IPS-20b (cell line): ENCODE data around the gene TCF4.

Source experiments
- H3K27ac ChIP-seq: one replicate; pipeline ENCODE4 v1.5.1; 2013; ENCODE audit warnings: low read length
- H3K27me3 ChIP-seq: 2 replicates; pipeline ENCODE4 v1.6.1; 2013; ENCODE audit warnings: mild to moderate bottlenecking, low read length, inconsistent platforms; ENCODE audit not compliant: insufficient read depth
- H3K36me3 ChIP-seq: 2 replicates; pipeline ENCODE4 v1.6.1; 2013; ENCODE audit warnings: low read depth, mild to moderate bottlenecking, inconsistent platforms, low read length, moderate library complexity; ENCODE audit not compliant: insufficient read depth
- H3K4me1 ChIP-seq: 2 replicates; pipeline ENCODE4 v1.6.1; 2013; ENCODE audit warnings: mild to moderate bottlenecking, control low read depth, inconsistent platforms, low read length, moderate library complexity; ENCODE audit not compliant: insufficient read depth
- H3K4me3 ChIP-seq: 2 replicates; pipeline ENCODE4 v1.5.1; 2013; ENCODE audit warnings: mild to moderate bottlenecking, low read length, inconsistent platforms
- H3K9ac ChIP-seq: 2 replicates; pipeline ENCODE4 v1.6.1; 2013; ENCODE audit warnings: low read depth, mild to moderate bottlenecking, inconsistent platforms, low read length, moderate library complexity
- H3K9me3 ChIP-seq: 2 replicates; pipeline ENCODE4 v1.6.1; 2013; ENCODE audit warnings: mild to moderate bottlenecking, low read depth, low read length, inconsistent platforms; ENCODE audit not compliant: insufficient read depth

The TCF4 gene

GRCh38 chr18:55227771-55228170, 360.2 kb downstream of the TCF4 start:
- peaks cover 3% of the 10 kb centered on the region for H3K4me1 ChIP-seq
- H3K27me3 ChIP-seq = no peaks in the 10 kb centered on the region
- no peak overlapping the region for H3K4me3 ChIP-seq
- H3K9me3 ChIP-seq = no peaks in the 10 kb centered on the region
- H3K9ac ChIP-seq = no peak overlapping the region
- H3K27ac ChIP-seq = no peak overlapping the region
- H3K36me3 ChIP-seq = peaks cover 76% of the 10 kb centered on the region

GRCh38 chr18:55226044-55226443, 361.9 kb downstream of the TCF4 start:
- no peak overlapping the region for H3K9ac ChIP-seq
- H3K4me1 ChIP-seq = peaks cover 8% of the 10 kb centered on the region
- H3K9me3 ChIP-seq = no peaks in the 10 kb centered on the region
- no peaks in the 10 kb centered on the region for H3K27me3 ChIP-seq
- H3K4me3 ChIP-seq = no peak overlapping the region
- no peak overlapping the region for H3K27ac ChIP-seq
- peaks cover 59% of the 10 kb centered on the region for H3K36me3 ChIP-seq

DNA sequence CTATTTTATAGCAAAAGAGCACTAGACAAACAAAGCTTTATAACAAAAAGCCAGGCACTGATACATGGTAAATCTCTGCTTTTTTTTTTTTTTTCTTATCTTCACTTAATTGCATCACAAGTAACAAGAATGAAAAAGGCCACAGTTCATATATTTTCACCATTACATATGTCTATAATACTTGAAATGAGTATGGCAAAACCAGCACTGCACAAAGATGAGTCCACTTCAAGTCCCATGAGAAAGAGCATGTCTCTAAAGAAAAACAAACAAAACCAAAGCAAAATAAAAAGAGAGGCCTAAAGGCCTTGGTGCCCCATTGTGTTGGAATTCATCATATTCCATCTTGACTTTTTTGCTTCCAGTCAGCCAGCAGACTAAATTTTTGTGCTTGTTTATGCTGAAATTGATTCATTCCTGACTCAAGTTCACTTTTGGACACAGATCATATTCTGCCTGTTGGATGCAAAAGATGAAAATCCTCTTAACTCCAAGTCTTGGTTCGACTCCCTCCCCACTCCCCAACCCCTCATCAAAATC, 363.8 kb downstream of the TCF4 start:
- H3K27ac ChIP-seq = no peak overlapping the region
- H3K9ac ChIP-seq = no peak overlapping the region
- no peak overlapping the region for H3K4me3 ChIP-seq
- peaks cover 8% of the 10 kb centered on the region for H3K4me1 ChIP-seq
- H3K36me3 ChIP-seq = peaks cover 41% of the 10 kb centered on the region
- no peaks in the 10 kb centered on the region for H3K27me3 ChIP-seq
- no peaks in the 10 kb centered on the region for H3K9me3 ChIP-seq

GRCh38 chr18:55221622-55222021, 366.4 kb downstream of the TCF4 start:
- Histone ChIP-seq H3K27ac (no peak overlapping the region), H3K9ac (no peak overlapping the region), H3K9me3 (no peaks in the 10 kb centered on the region), H3K27me3 (no peaks in the 10 kb centered on the region), H3K4me1 (peaks cover 6% of the 10 kb centered on the region; the same call in 1 of the 2 replicates), H3K36me3 (peaks cover 20% of the 10 kb centered on the region), H3K4me3 (no peak overlapping the region)

GRCh38 chr18:55220523-55220922, 367.5 kb downstream of the TCF4 start:
- no peaks in the 10 kb centered on the region for H3K9me3 ChIP-seq
- H3K4me1 ChIP-seq = peaks cover 6% of the 10 kb centered on the region; the same call in 1 of the 2 replicates
- no peak overlapping the region for H3K27ac ChIP-seq
- no peaks in the 10 kb centered on the region for H3K27me3 ChIP-seq
- no peak overlapping the region for H3K9ac ChIP-seq
- no peak overlapping the region for H3K4me3 ChIP-seq
- H3K36me3 ChIP-seq = peaks cover 10% of the 10 kb centered on the region

GRCh38 chr18:55219823-55220222, 368.2 kb downstream of the TCF4 start:
- Histone ChIP-seq H3K9me3 (no peaks in the 10 kb centered on the region), H3K36me3 (peaks cover 3% of the 10 kb centered on the region; the same call in 1 of the 2 replicates), H3K4me1 (peaks cover 11% of the 10 kb centered on the region), H3K9ac (no peak overlapping the region), H3K27me3 (no peaks in the 10 kb centered on the region), H3K27ac (no peak overlapping the region), H3K4me3 (no peak overlapping the region)

- Histone ChIP-seq H3K27ac (no peak overlapping the region), H3K4me1 (peaks cover 19% of the 10 kb centered on the region), H3K9ac (no peak overlapping the region), H3K27me3 (no peaks in the 10 kb centered on the region), H3K36me3 (no peaks in the 10 kb centered on the region), H3K4me3 (no peak overlapping the region), H3K9me3 (no peaks in the 10 kb centered on the region)
These were observed 368.9 kb downstream of the TCF4 start for GRCh38 chr18:55219059-55219458.

- H3K36me3 ChIP-seq = no peaks in the 10 kb centered on the region
- H3K27me3 ChIP-seq = no peaks in the 10 kb centered on the region
- H3K4me1 ChIP-seq = peaks cover 22% of the 10 kb centered on the region
- no peak overlapping the region for H3K4me3 ChIP-seq
- no peak overlapping the region for H3K27ac ChIP-seq
- H3K9me3 ChIP-seq = no peaks in the 10 kb centered on the region
- H3K9ac ChIP-seq = no peak overlapping the region
These were observed 373.0 kb downstream of the TCF4 start for GRCh38 chr18:55214969-55215368.

- Histone ChIP-seq H3K9ac (no peak overlapping the region), H3K4me1 (peaks cover 22% of the 10 kb centered on the region), H3K27ac (no peak overlapping the region), H3K36me3 (no peaks in the 10 kb centered on the region), H3K27me3 (no peaks in the 10 kb centered on the region), H3K4me3 (no peak overlapping the region), H3K9me3 (no peaks in the 10 kb centered on the region)
These were observed 373.5 kb downstream of the TCF4 start for GRCh38 chr18:55214534-55214933.

DNA sequence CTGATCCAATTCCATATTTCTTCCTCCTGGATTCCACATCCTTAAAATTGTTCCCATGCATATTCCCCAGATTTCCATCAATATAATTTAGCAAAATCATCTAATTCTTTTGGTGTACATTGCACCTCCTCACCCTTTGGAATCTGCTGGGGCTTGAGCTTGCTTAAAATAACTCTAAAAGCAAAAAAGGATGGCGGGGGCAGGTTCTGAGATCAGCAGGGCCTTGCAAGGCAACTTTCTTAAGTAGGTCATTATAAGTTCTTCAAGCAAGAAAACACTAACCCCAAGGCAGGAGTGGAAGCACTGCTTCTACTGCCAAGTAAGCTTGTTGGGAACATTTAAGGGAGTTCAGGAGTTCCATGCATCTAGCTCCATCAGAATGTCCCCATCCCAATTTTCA, 374.4 kb downstream of the TCF4 start:
- H3K9me3 ChIP-seq = no peaks in the 10 kb centered on the region
- H3K27me3 ChIP-seq = no peaks in the 10 kb centered on the region
- no peaks in the 10 kb centered on the region for H3K36me3 ChIP-seq
- no peak overlapping the region for H3K27ac ChIP-seq
- no peak overlapping the region for H3K4me3 ChIP-seq
- no peak overlapping the region for H3K9ac ChIP-seq
- peaks cover 22% of the 10 kb centered on the region for H3K4me1 ChIP-seq

- no peak overlapping the region for H3K27ac ChIP-seq
- no peak overlapping the region for H3K4me3 ChIP-seq
- no peaks in the 10 kb centered on the region for H3K36me3 ChIP-seq
- H3K27me3 ChIP-seq = no peaks in the 10 kb centered on the region
- peaks cover 10% of the 10 kb centered on the region; the same call in 1 of the 2 replicates for H3K9me3 ChIP-seq
- H3K4me1 ChIP-seq = no peaks in the 10 kb centered on the region
- H3K9ac ChIP-seq = no peak overlapping the region
These were observed 381.1 kb downstream of the TCF4 start for GRCh38 chr18:55206927-55207326.

DNA sequence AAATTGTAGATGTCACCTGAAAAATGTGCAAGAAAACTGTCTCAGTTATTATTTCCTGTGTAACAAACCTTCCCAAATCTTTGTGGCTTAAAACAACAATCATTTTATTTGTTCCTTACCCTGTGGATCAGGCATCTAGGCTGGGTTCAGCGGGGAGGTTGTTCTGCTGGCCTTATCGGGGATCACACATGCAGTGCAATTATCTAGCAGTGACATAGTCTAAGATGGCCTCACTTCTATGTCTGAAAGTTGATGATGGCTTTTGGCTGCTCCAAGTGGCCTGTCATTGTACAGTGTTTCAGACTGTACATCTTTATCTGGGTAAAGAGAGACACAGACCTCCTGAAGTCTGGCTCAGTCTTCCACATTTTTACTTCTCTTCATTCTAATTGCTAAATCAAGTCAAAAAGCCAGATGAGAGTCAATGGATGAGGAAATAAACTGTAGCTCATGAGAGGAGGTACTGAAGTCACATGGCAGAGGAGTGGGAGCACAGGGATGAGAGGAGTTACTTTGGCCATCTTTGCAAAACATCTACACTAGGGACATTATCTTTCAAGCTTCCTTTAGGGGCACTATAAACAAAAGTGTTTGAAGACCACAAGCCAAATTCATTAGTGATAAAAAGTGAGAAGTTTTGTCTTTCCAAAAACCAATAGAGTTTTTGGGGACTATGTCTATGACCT, 385.6 kb downstream of the TCF4 start:
- Histone ChIP-seq H3K36me3 (no peaks in the 10 kb centered on the region), H3K9me3 (peaks cover 11% of the 10 kb centered on the region; the same call in 1 of the 2 replicates), H3K27me3 (no peaks in the 10 kb centered on the region), H3K27ac (no peak overlapping the region), H3K4me3 (no peak overlapping the region), H3K9ac (no peak overlapping the region), H3K4me1 (no peaks in the 10 kb centered on the region)
